GM21825 (cell line): ENCODE data around the gene KISS1R.

ENCODE experiments used
- ATAC-seq: cut with Tn5 transposase; IDR thresholded peaks from one replicate; pipeline ENCODE4 v1.9.1; 2021; ENCODE audit warnings: mild to moderate bottlenecking, moderate library complexity; ENCODE audit not compliant: unreplicated experiment

Gene KISS1R

GRCh38 chr19:899336-900042 lies 17.6 kb upstream of the KISS1R start:
- ATAC-seq: no peak

- no peak for ATAC-seq
These were observed 17.2 kb upstream of the KISS1R start for GRCh38 chr19:900043-900301.

- ATAC-seq: no peak
These were observed 16.6 kb upstream of the KISS1R start for GRCh38 chr19:900302-901111.

- ATAC-seq: no peak
These were observed 15.7 kb upstream of the KISS1R start for GRCh38 chr19:901216-902092.

- ATAC-seq: no peak
These were observed 15.1 kb upstream of the KISS1R start for GRCh38 chr19:902093-902370.

GRCh38 chr19:902446-903226 lies 14.5 kb upstream of the KISS1R start:
- ATAC-seq: no peak

- ATAC-seq: no peak
These were observed 13.8 kb upstream of the KISS1R start for GRCh38 chr19:903266-903797.

GRCh38 chr19:904545-904944 lies 12.6 kb upstream of the KISS1R start:
- ATAC-seq: no peak

GRCh38 chr19:906480-906879 lies 10.7 kb upstream of the KISS1R start:
- ATAC-seq: no peak

GRCh38 chr19:907183-907853 lies 9.8 kb upstream of the KISS1R start:
- no peak for ATAC-seq

- ATAC-seq: no peak
These were observed 5.7 kb upstream of the KISS1R start for GRCh38 chr19:911197-912033.

GRCh38 chr19:912181-913079 lies 4.7 kb upstream of the KISS1R start:
- ATAC-seq: peak; percentile 1

- peak; percentile 40 for ATAC-seq
These were observed 3.9 kb upstream of the KISS1R start, which contains the start of gene R3HDM4 for GRCh38 chr19:913080-913748. R3HDM4 (minus strand) TSS chr19:913219; CDS start chr19:913157, 62 bp downstream.

GRCh38 chr19:916645-917322 lies 349 bp upstream of the KISS1R start:
- ATAC-seq: no peak

GRCh38 chr19:918152-918437 lies 962 bp downstream of the KISS1R start:
- no peak for ATAC-seq

GRCh38 chr19:918481-919198 lies 1.5 kb downstream of the KISS1R start:
- ATAC-seq: no peak
